Thymus (tissue), 11 donors: Measurements from ENCODE around the gene ADAMTS17. TPM values are rescaled to one million over a fixed set of nuclear protein-coding genes. Genes with fewer than 3 reads are reported as not detected.

Experiments
- DNase-seq, 9 donors: peaks; one replicate each; pipeline ENCODE4 v3.0.0-alpha.2; 2013; ENCODE audit warnings: low spot score in 9 of 9, low read depth in 6 of 9, missing footprints in 1 of 9
- H3K27ac ChIP-seq, 2 donors: one replicate each; pipeline ENCODE4 v1.5.1; 2013; ENCODE audit warnings: control low read depth in 1 of 2, low read depth in 1 of 2, low read length in 1 of 2, mild to moderate bottlenecking in 1 of 2, moderate library complexity in 1 of 2
- H3K27me3 ChIP-seq, 2 donors: one replicate each; pipeline ENCODE4 v1.5.1; 2013; ENCODE audit warnings: low read length in 1 of 2; ENCODE audit not compliant: control insufficient read depth in 2 of 2, insufficient read depth in 1 of 2
- H3K36me3 ChIP-seq, 2 donors: one replicate each; pipeline ENCODE4 v1.5.1; 2013; ENCODE audit warnings: low read length in 1 of 2, mild to moderate bottlenecking in 1 of 2, moderate library complexity in 1 of 2; ENCODE audit not compliant: control insufficient read depth in 2 of 2, insufficient read depth in 2 of 2
- H3K4me1 ChIP-seq, 2 donors: one replicate each; pipeline ENCODE4 v1.5.1; 2013; ENCODE audit warnings: low read length in 2 of 2; ENCODE audit not compliant: control insufficient read depth in 2 of 2, insufficient read depth in 2 of 2
- H3K4me3 ChIP-seq, 2 donors: one replicate each; pipeline ENCODE4 v1.5.1; 2013; ENCODE audit warnings: low read length in 2 of 2, control low read depth in 1 of 2, mild to moderate bottlenecking in 1 of 2
- H3K9me3 ChIP-seq, 2 donors: one replicate each; pipeline ENCODE4 v1.5.1; 2013; ENCODE audit warnings: low read length in 1 of 2, mild to moderate bottlenecking in 1 of 2; ENCODE audit not compliant: control insufficient read depth in 2 of 2, insufficient read depth in 1 of 2
- WGBS: extraction: QIAGEN DNeasy Blood & Tissue Kit; methylation state at CpG from one replicate; pipeline ENCODE4 v1.1.7; 2013; 5-methylcytosine and 5-hydroxymethylcytosine counted together
- polyA plus RNA-seq: library from polyadenylated mRNA; stranded (reverse); fragments of 200-250 nt; gene quantifications from one replicate; pipeline ENCODE4 v1.2.3, GENCODE V29; 2013
- total RNA-seq: library from RNA; stranded (reverse); fragments of 120-200 nt; gene quantifications from one replicate; pipeline ENCODE4 v1.2.4, GENCODE V29; 2013
- donor health status: healthy.

ADAMTS17 gene
- total and polyA plus RNA-seq, 2 donors, result 5.6 to 10.4 TPM

GRCh38 chr15:100172356-100173024 lies 169.3 kb downstream of the ADAMTS17 start:
- no peaks in the 10 kb centered on the region for H3K27me3 ChIP-seq
- 96% methylated on average over 7 of the region's 7 CpGs for WGBS
- H3K27ac ChIP-seq, result no peak overlapping the region
- peaks cover 6 to 26% of the 10 kb centered on the region in 2 donors for H3K9me3 ChIP-seq
- H3K36me3 ChIP-seq, result peaks cover 0 to 3% of the 10 kb centered on the region in 2 donors
- DNase-seq, result no peak
- H3K4me1 ChIP-seq, result peaks cover 0 to 3% of the 10 kb centered on the region in 2 donors
- H3K4me3 ChIP-seq, result no peak overlapping the region

GRCh38 chr15:100171411-100171810 lies 170.4 kb downstream of the ADAMTS17 start:
- H3K27ac ChIP-seq, result no peak overlapping the region
- no peak overlapping the region for H3K4me3 ChIP-seq
- peaks cover 0 to 3% of the 10 kb centered on the region in 2 donors for H3K36me3 ChIP-seq
- 93% methylated on average over 5 of the region's 5 CpGs for WGBS
- DNase-seq, result no peak
- H3K9me3 ChIP-seq, result peaks cover 6 to 26% of the 10 kb centered on the region in 2 donors
- no peaks in the 10 kb centered on the region for H3K27me3 ChIP-seq
- H3K4me1 ChIP-seq, result peaks cover 0 to 3% of the 10 kb centered on the region in 2 donors

- no peak for DNase-seq
- peaks cover 5 to 22% of the 10 kb centered on the region in 2 donors for H3K9me3 ChIP-seq
- WGBS, result 85% methylated on average over 8 of the region's 8 CpGs
- H3K27ac ChIP-seq, result peak overlapping the region in 1 of 2 donors; percentile 24
- peaks cover 0 to 3% of the 10 kb centered on the region in 2 donors for H3K36me3 ChIP-seq
- no peak overlapping the region for H3K4me3 ChIP-seq
- H3K27me3 ChIP-seq, result no peaks in the 10 kb centered on the region
- H3K4me1 ChIP-seq, result peaks cover 0 to 3% of the 10 kb centered on the region in 2 donors
Observed at GRCh38 chr15:100170291-100171210, 171.2 kb downstream of the ADAMTS17 start.

DNA sequence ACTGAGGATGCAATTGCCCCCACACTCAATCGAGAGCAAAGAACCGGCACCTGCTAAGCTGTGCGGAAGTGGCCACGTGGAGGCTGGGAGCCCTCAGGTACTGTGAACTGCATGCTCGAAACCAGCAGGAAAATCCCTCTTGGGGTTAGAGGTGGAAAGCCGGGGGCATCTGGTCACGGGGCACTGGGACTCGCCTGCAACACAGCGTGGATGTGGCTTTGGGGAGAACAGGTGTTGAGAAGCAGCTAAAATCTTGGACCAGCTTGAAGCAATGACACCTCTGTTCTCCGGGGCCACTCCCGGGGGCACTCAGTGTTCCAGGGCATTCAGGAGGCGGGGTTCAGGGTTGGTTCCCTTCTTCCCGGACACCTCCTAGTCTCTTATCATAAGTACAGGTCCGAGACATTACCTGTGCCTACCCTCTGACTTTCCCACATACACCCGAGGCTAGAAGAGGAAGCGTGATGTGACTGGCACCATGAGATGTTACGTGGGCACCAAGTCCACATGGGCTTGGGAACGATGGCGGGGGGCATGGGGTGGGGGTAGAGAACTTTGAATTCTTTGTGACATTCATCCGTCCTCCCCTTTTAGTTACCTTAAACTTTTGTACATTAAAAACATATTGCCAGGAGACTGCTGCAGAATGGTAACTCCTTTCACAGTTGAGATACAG lies 172.0 kb downstream of the ADAMTS17 start:
- Histone ChIP-seq H3K36me3 (peaks cover 0 to 3% of the 10 kb centered on the region in 2 donors), H3K9me3 (peaks cover 4 to 22% of the 10 kb centered on the region in 2 donors), H3K27ac (no peak overlapping the region), H3K27me3 (no peaks in the 10 kb centered on the region), H3K4me1 (peaks cover 0 to 3% of the 10 kb centered on the region in 2 donors), H3K4me3 (no peak overlapping the region)
- DNase-seq, result no peak
- WGBS, result 93% methylated on average over 20 of the region's 20 CpGs

- no peak overlapping the region for H3K4me3 ChIP-seq
- no peak overlapping the region for H3K27ac ChIP-seq
- 96% methylated on average over 11 of the region's 11 CpGs for WGBS
- no peak for DNase-seq
- H3K27me3 ChIP-seq, result no peaks in the 10 kb centered on the region
- H3K36me3 ChIP-seq, result peaks cover 0 to 3% of the 10 kb centered on the region in 2 donors
- peaks cover 0 to 3% of the 10 kb centered on the region in 2 donors for H3K4me1 ChIP-seq
- peaks cover 4 to 21% of the 10 kb centered on the region in 2 donors for H3K9me3 ChIP-seq
Observed at GRCh38 chr15:100168787-100169186, 173.0 kb downstream of the ADAMTS17 start.

GRCh38 chr15:100167884-100168375 lies 173.8 kb downstream of the ADAMTS17 start:
- 90% methylated on average over 15 of the region's 15 CpGs for WGBS
- H3K27me3 ChIP-seq, result no peaks in the 10 kb centered on the region

GRCh38 chr15:100166313-100166712 lies 175.5 kb downstream of the ADAMTS17 start:
- WGBS, result 91% methylated on average over 1 of the region's 1 CpG
- DNase-seq, result no peak
- H3K36me3 ChIP-seq, result peaks cover 0 to 3% of the 10 kb centered on the region in 2 donors

More at GRCh38 chr15:100167884-100168375, 173.8 kb downstream of the ADAMTS17 start:
- DNase-seq, result no peak
- peaks cover 1 to 13% of the 10 kb centered on the region in 2 donors for H3K9me3 ChIP-seq
- peak overlapping the region in 1 of 2 donors; percentile 24 for H3K27ac ChIP-seq
- peaks cover 0 to 3% of the 10 kb centered on the region in 2 donors for H3K4me1 ChIP-seq
- no peak overlapping the region for H3K4me3 ChIP-seq
- H3K36me3 ChIP-seq, result peaks cover 0 to 3% of the 10 kb centered on the region in 2 donors

DNA sequence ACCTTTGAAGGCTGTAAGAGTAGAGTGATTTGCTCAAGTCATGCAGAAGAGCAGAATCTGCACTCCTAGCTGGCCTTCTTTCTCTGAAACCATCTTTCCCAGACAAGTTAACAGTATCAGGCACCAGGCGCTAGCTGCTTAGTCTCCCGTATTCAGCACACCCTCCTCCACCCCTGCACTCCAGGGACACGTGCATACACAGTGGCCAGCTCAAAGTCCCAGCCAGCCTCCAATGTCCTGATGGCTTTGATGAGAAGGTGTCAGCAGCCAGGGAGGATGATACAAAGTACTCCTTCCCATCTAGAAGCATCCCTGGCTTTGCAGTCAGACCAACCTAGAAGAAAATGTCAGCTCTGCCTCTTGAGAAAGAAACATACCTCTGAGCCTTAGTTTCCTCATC lies 177.8 kb downstream of the ADAMTS17 start:
- WGBS, result 86% methylated on average over 3 of the region's 3 CpGs
- no peak overlapping the region for H3K4me3 ChIP-seq
- H3K36me3 ChIP-seq, result peaks cover 0 to 6% of the 10 kb centered on the region in 2 donors
- H3K27me3 ChIP-seq, result no peaks in the 10 kb centered on the region
- no peaks in the 10 kb centered on the region for H3K9me3 ChIP-seq
- DNase-seq, result no peak
- H3K27ac ChIP-seq, result no peak overlapping the region
- peaks cover 0 to 3% of the 10 kb centered on the region in 2 donors for H3K4me1 ChIP-seq

More at GRCh38 chr15:100166313-100166712, 175.5 kb downstream of the ADAMTS17 start:
- peaks cover 0 to 6% of the 10 kb centered on the region in 2 donors for H3K9me3 ChIP-seq
- H3K27me3 ChIP-seq, result no peaks in the 10 kb centered on the region
- H3K27ac ChIP-seq, result no peak overlapping the region
- peaks cover 0 to 3% of the 10 kb centered on the region in 2 donors for H3K4me1 ChIP-seq
- no peak overlapping the region for H3K4me3 ChIP-seq
